COLO668 (cell line): ENCODE results near the gene RARS2.
"Not testable (repeated sequence)": the region's sequence is repeated elsewhere in the genome, so short reads cannot be mapped to it uniquely, and the experiment has no call there.

Experiments used
- DNase-seq: peaks from one replicate; lab custom pipeline; 2025; ENCODE audit not compliant: unreplicated experiment; lab: John Stamatoyannopoulos, UW

The RARS2 gene

GRCh38 chr6:87504441-87504840 is 85.3 kb downstream of the RARS2 start:
- no peak for DNase-seq

- DNase-seq, result no peak
Measured at GRCh38 chr6:87501809-87502572, 87.8 kb downstream of the RARS2 start.

GRCh38 chr6:87498048-87498447 is 91.7 kb downstream of the RARS2 start:
- DNase-seq, result no peak

DNA sequence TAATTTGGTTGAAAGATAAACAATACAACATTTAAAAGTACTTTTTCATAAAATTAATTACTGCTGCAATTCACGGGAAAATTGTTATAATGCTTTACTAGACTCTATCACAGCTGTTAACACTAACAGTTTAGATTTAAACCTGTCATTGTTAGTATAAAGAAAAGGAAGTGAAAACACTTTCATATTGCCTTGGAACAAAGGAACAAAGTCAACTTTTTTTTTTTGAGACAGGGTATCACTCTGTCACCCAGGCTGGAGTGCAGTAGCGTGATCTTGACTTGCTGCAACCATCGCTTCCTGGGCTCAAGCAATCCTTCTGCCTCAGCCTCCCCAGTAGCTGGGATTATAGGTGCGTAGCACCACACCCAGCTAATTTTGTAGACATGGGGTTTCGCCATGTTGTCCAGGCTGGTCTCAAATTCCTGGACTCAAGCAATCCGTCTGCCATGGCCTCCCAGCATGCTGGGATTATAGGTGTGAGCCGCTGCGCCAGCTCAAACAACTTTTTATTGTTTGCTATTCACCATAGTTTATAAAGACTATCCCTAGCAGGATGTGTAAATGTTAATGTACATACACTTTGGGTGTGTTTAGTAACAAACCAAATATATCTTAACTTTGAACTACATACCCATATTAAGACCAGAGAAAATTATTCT is 94.9 kb downstream of the RARS2 start:
- no peak for DNase-seq

- DNase-seq, result not testable (repeated sequence)
Measured at GRCh38 chr6:87489326-87489725, 100.5 kb downstream of the RARS2 start.

GRCh38 chr6:87487555-87487954 is 102.2 kb downstream of the RARS2 start:
- DNase-seq, result no peak

DNA sequence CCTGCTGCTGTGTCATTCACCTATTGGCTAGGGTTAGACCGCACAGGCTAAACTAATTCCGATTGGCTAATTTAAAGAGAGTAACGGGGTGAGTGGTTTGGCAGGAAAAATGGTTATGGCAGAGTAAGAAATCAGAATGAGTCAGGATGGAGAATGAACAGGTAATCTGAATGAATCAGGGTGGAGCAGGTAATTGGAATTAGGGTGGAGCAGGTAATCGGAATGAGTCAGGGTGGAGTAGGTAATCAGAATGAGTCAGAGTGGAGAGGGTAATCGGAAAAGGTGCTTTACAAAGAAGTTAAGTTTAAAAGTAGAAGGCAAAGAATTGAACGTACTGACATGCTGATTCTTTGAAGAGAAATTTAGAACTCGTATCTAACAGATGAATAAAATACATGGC is 105.3 kb downstream of the RARS2 start:
- DNase-seq, result no peak

DNA sequence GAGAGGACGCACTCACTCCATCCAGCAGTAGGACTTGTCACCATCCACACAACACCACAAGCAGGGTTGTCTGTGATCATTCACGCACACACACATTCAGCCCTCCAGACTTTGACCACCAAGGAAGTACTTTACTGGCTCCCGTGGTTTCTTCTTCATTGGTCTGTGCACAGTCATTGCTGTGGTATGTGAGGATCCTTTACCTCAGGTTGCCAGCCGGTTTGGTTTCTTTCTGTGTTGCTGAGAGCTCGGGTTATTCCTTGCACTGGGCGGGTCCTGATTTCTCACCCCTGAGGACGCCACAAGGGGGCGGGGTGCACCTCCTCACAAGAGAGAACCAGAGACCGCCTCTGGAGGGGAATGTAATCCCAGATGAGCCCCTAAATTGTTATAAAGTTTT is 105.9 kb downstream of the RARS2 start:
- DNase-seq, result peak; percentile 6

DNA sequence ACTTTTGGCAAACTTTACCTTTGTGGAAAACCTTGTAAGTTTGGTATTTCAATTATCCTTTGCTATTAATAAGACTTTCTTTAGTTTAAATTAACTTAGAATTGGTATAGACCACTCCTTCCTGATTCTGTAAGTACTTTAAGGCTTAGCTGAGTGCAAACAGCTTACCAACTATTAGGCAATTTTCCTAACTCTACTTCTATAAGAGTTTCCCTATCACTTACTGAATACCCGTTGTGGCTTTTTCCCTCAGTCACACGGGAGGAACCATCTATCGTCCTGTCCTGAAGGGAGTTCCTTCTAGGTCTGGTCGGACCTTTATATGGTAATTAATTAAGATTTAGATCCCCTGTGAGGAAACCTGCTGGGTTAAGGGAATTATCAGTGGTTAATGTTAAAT is 107.4 kb downstream of the RARS2 start:
- DNase-seq, result no peak

DNA sequence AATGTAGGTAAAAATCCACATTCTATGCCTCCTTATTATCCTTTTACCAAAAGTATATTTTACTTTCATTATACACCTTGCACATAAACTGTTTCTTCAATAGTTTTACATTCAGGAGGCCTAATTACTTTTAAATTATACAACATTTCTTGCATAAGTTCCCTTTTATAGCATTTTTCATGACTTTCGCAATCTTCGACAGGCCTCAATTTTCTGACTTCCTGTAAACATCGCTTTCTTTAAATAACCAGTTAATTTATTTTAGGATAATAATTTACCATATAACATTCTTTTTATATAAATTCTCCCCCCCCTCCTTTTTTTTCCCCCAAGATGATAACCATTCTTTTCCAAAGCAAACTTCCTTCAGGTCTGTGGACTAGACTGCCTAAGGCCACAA is 107.9 kb downstream of the RARS2 start:
- DNase-seq, result no peak

- DNase-seq, result no peak
Measured at GRCh38 chr6:87473419-87473903, 116.3 kb downstream of the RARS2 start.

DNA sequence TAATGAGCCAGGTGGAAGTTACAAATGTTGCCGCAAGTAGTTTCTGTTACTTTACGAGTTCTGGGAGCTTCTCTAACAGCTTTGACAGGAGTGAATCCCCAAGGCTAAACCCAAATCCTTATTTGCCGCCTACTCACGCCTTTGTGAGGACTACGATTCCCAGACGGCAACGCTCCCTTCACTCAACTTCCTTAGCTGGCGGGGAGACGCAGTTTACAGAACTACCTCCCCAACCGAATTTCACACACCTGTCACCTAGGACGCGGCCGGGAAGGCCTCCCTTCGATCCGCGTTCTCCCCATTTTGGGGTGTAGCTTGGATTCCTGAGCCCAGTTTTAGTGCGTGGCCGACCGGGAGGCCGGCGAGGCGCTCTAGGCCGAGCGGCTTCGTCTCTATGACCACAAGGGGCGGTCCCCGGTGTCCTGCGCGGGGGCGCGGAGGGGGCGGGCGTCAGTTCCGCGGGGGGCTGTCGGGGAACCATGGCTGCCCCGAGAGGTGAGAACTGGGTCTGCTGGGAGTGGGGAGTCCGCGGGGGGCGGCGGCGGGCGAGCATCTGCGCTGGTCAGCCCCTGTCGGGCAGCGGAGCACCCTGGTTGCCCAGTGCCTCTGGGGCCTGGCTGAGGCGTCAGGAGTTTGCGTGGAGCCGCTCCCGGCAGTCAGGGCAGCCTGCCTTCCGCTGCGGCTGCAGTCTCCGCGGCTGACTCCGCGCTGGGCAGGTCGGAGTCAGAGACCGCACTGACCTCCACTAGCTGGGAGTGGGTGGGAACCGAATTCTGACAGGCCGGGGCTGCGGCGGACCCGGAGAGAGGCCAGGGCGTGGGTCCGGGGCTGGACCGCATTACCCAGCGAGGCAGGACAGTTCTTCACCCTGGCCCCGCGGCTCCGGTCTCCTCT is 117.0 kb downstream of the RARS2 start, which contains the start of gene SLC35A1:
TSS of gene SLC35A1 (plus strand) at position 450 of the 894 bp plus-strand sequence. CDS start at position 480, 30 bp downstream.
- DNase-seq, result peak; percentile 73

DNA sequence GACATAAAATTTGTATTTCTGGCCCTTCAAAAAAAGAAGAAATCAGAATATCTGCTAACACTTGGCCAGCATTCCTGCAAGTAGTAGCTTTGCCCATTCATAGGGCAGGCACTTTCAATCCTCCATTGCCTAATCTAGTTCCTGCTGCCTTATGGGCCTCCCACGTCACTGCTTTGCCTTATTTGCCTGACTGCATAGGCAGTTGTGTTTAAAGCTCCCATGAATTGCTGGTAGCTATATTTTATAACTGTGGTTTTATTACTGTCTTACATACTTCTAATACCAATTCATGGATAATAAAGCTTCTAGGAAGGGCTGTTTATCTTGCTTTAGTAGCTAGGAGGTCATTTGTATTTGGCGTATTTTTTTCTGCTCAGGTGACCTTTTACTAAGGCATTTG is 124.7 kb downstream of the RARS2 start:
- DNase-seq, result no peak
